Activated CD4-positive, alpha-beta T cell treated with anti-CD3 and anti-CD28 coated beads, Interleukin-2, amount 10 ng/mL, durations not matched to agents 7 days and 5 days (primary cell): Measurements from ENCODE around the gene A2M. TPM values are rescaled to one million over a fixed set of nuclear protein-coding genes. Genes with fewer than 3 reads are reported as not detected.

ENCODE experiments used
- CTCF ChIA-PET: fragments of 350-600 bp; sonication (Branson Sonifier 250); formaldehyde crosslinking; loops from one replicate; lab custom pipeline; 2021; ENCODE audit warnings: antibody characterized with exemption; lab: Charles Lee
- POLR2A ChIA-PET: fragments of 350-600 bp; sonication (Branson Sonifier 250); formaldehyde crosslinking; loops from one replicate; lab custom pipeline; 2021; ENCODE audit warnings: antibody characterized with exemption; lab: Charles Lee
- DNase-seq: peaks from one replicate; pipeline ENCODE4 v3.0.0-alpha.2; 2020
- H3K27ac Mint-ChIP-seq: one replicate; pipeline ENCODE4 v1.8.0; 2021; ENCODE audit warnings: mild to moderate bottlenecking, moderate library complexity, mixed read lengths
- H3K27me3 Mint-ChIP-seq: one replicate; pipeline ENCODE4 v1.8.0; 2021; ENCODE audit warnings: mixed read lengths
- H3K36me3 Mint-ChIP-seq: one replicate; pipeline ENCODE4 v1.8.0; 2021; ENCODE audit warnings: low read depth, mixed read lengths
- H3K4me1 Mint-ChIP-seq: one replicate; pipeline ENCODE4 v1.8.0; 2021; ENCODE audit warnings: mixed read lengths
- H3K4me3 Mint-ChIP-seq: one replicate; pipeline ENCODE4 v1.8.0; 2021; ENCODE audit warnings: mild to moderate bottlenecking, moderate library complexity, mixed read lengths
- H3K9me3 Mint-ChIP-seq: one replicate; pipeline ENCODE4 v1.8.0; 2021; ENCODE audit warnings: mixed read lengths
- total RNA-seq, 2 experiments: library from RNA; stranded (reverse); gene quantifications; one replicate each; pipeline ENCODE4 v1.2.3, GENCODE V29; 2021

A2M gene
- total RNA-seq, 2 experiments from 2014 or later: not detected

GRCh38 chr12:9032202-9032964 lies 83.3 kb downstream of the A2M start:
- ChIA-PET POLR2A (no interaction called here), CTCF (interaction anchor here (1.6 kb wide), 1 partner anchor 11 kb away, joined by 3 read pairs; no protein-coding TSS in a partner anchor)
- Mint-ChIP-seq H3K27ac (no peak overlapping the region), H3K36me3 (peaks cover 13% of the 10 kb centered on the region), H3K4me3 (no peak overlapping the region), H3K9me3 (peaks cover 6% of the 10 kb centered on the region), H3K27me3 (no peaks in the 10 kb centered on the region), H3K4me1 (peaks cover 22% of the 10 kb centered on the region)
- DNase-seq: no peak

GRCh38 chr12:9030776-9031175 lies 84.9 kb downstream of the A2M start:
- H3K9me3 Mint-ChIP-seq: peaks cover 6% of the 10 kb centered on the region
- H3K4me1 Mint-ChIP-seq: peaks cover 21% of the 10 kb centered on the region

GRCh38 chr12:9027161-9028059 lies 88.3 kb downstream of the A2M start:
- Mint-ChIP-seq H3K27ac (peak overlapping the region; percentile 76), H3K27me3 (no peaks in the 10 kb centered on the region), H3K9me3 (peaks cover 7% of the 10 kb centered on the region), H3K36me3 (peaks cover 18% of the 10 kb centered on the region), H3K4me3 (no peak overlapping the region), H3K4me1 (peaks cover 28% of the 10 kb centered on the region)
- DNase-seq: peak; percentile 22
- CTCF ChIA-PET: interaction anchor here (0.6 kb wide), 2 partner anchors 84 to 536 kb away, joined by 3 read pairs; no protein-coding TSS in a partner anchor
- POLR2A ChIA-PET: no interaction called here

More at GRCh38 chr12:9030776-9031175, 84.9 kb downstream of the A2M start:
- H3K36me3 Mint-ChIP-seq: peaks cover 13% of the 10 kb centered on the region
- H3K4me3 Mint-ChIP-seq: no peak overlapping the region
- H3K27ac Mint-ChIP-seq: no peak overlapping the region
- DNase-seq: no peak
- ChIA-PET POLR2A (no interaction called here), CTCF (no interaction called here)
- no peaks in the 10 kb centered on the region for H3K27me3 Mint-ChIP-seq

- DNase-seq: no peak
- H3K27me3 Mint-ChIP-seq: peaks cover 1% of the 10 kb centered on the region
- H3K36me3 Mint-ChIP-seq: peaks cover 15% of the 10 kb centered on the region
- ChIA-PET CTCF (interaction anchor here (1.1 kb wide), 1 partner anchor 75 kb away, joined by 3 read pairs; the partner anchor contains the start of gene M6PR), POLR2A (no interaction called here)
- H3K27ac Mint-ChIP-seq: no peak overlapping the region
- no peak overlapping the region for H3K4me3 Mint-ChIP-seq
- H3K4me1 Mint-ChIP-seq: peaks cover 22% of the 10 kb centered on the region
- H3K9me3 Mint-ChIP-seq: peaks cover 13% of the 10 kb centered on the region
Observed at GRCh38 chr12:9024512-9024911, 91.2 kb downstream of the A2M start.

GRCh38 chr12:9022592-9022991 lies 93.1 kb downstream of the A2M start:
- Mint-ChIP-seq H3K4me3 (no peak overlapping the region), H3K27me3 (peaks cover 4% of the 10 kb centered on the region), H3K36me3 (peaks cover 10% of the 10 kb centered on the region), H3K4me1 (peaks cover 12% of the 10 kb centered on the region), H3K27ac (no peak overlapping the region), H3K9me3 (peaks cover 18% of the 10 kb centered on the region)
- DNase-seq: no peak
- CTCF ChIA-PET: interaction anchor here (0.5 to 1.4 kb wide), 3 partner anchors 13 to 31 kb away, joined by 3 to 8 read pairs (median 3); no protein-coding TSS in a partner anchor
- POLR2A ChIA-PET: no interaction called here

Other genes with a start within 250 kb of the A2M start
- gene PHC1, start 201.4 kb downstream of the A2M start, total RNA-seq: 10 to 100 TPM; 25.0 TPM
- gene M6PR, start 166.3 kb downstream of the A2M start, total RNA-seq: 100 to 1,000 TPM; 181 to 224 TPM
- 1 to 10 TPM; 3.0 to 4.4 TPM for gene KLRG1, start 126.4 kb downstream of the A2M start, total RNA-seq
- not detected for gene PZP, start 92.5 kb upstream of the A2M start, total RNA-seq